H1 (cell line): Measurements from ENCODE around the gene UGT2B17. TPM values are rescaled to one million over a fixed set of nuclear protein-coding genes. Genes with fewer than 3 reads are reported as not detected.

Experiments used
- HDAC2 ChIP-seq, 2 experiments: fragments of 300-600 bp in 1 of 2; sonication (generic) in 1 of 2; IDR thresholded peaks; 2 replicates each; pipeline ENCODE4 v1.6.1; 2011 to 2012; ENCODE audit warnings: low read depth in 2 of 2, low read length in 2 of 2, mild to moderate bottlenecking in 2 of 2, moderate library complexity in 2 of 2, borderline replicate concordance in 1 of 2, inconsistent platforms in 1 of 2
- PHF8 ChIP-seq: fragments of 200-600 bp; sonication (generic); conservative IDR thresholded peaks from 2 replicates; pipeline ENCODE4 v1.7.1; 2012; ENCODE audit warnings: low read depth, mild to moderate bottlenecking, inconsistent platforms, low read length, moderate library complexity
- SUZ12 ChIP-seq: fragments of 200-600 bp; sonication (generic); IDR thresholded peaks from 2 replicates; pipeline ENCODE4 v1.6.1; 2012; ENCODE audit warnings: mild to moderate bottlenecking, inconsistent platforms, low read length, moderate library complexity, mixed read lengths
- polyA plus RNA-seq, 7 experiments: library from polyadenylated mRNA; depleted of rRNA in 3 of 7; stranded (reverse) in 5 of 7; unstranded in 2 of 7; fragments of >200 nt in 5 of 7; fragments of 200-250 nt in 2 of 7; gene quantifications; 1 replicate in 5 of 7; 2 replicates in 1 of 7; 4 replicates in 1 of 7; pipeline versions ENCODE4 v1.2.1 to v1.2.3, GENCODE V29; 2011 to 2013; ENCODE audit warnings: missing spikeins in 2 of 7, mixed read lengths in 2 of 7
- total RNA-seq: library from RNA; stranded (reverse); fragmentation: NEBNext Ultra II Directional; extraction: Animal tissue kit (Norgen Biotek cat#: 25700); gene quantifications from 2 replicates; pipeline ENCODE4 v1.2.1, GENCODE V29; 2021

The UGT2B17 gene
- total and polyA plus RNA-seq, 2 of the 8 experiments (the other 6 are each of a cell fraction or from before 2014, with no cell fraction given): not detected

GRCh38 chr4:68536375-68536774 is 39.7 kb downstream of the UGT2B17 start (continued):
- TF ChIP-seq SUZ12 (no peak), PHF8 (no peak), HDAC2 (IDR thresholded peaks at IDR 0.05; ENCODE audit: borderline replicate concordance in 1 of 2, low read depth in 2 of 2, low read length in 2 of 2) (no peak)
